GM12878 (cell line): ENCODE measurements around the gene B3GNT9. TPM values are rescaled to one million over a fixed set of nuclear protein-coding genes. Genes with fewer than 3 reads are reported as not detected.

Experiments used
- ATAC-seq: fragments of 200-7000 bp; cut with Tn5 transposase; 3 replicates; pipeline ENCODE4 v1.9.1; 2020; ENCODE audit warnings: mild to moderate bottlenecking, moderate library complexity
- BruUV-seq: library from RNA; stranded (reverse); fragments of 400-500 nt; replicated peaks from 2 replicates; lab custom pipeline; 2021; lab: Mats Ljungman, UMichigan
- CTCF ChIA-PET: fragments of 300-600 bp; sonication (Branson Sonifier 250); formaldehyde crosslinking; extraction: SDS; loops from one replicate; lab custom pipeline; 2021; ENCODE audit warnings: inconsistent platforms; lab: Yijun Ruan, JAX
- POLR2A ChIA-PET: fragments of 350-600 bp; formaldehyde crosslinking; extraction: SDS; loops from one replicate; lab custom pipeline; 2021; ENCODE audit warnings: inconsistent platforms; lab: Charles Lee
- RAD21 ChIA-PET: fragments of 300-600 bp; sonication (Branson Sonifier 250); formaldehyde crosslinking; loops from one replicate; lab custom pipeline; 2023; ENCODE audit warnings: antibody characterized with exemption; ENCODE audit not compliant: unreplicated experiment; lab: Charles Lee
- SMC1A ChIA-PET: fragments of 300-600 bp; sonication (Branson Sonifier 250); formaldehyde crosslinking; loops from one replicate; lab custom pipeline; 2023; ENCODE audit not compliant: unreplicated experiment, uncharacterized antibody; lab: Charles Lee
- DNase-seq: peaks from one replicate; pipeline ENCODE4 v3.0.0-alpha.2; 2011; ENCODE audit warnings: low read depth, low spot score
- FAIRE-seq: peaks from 3 replicates; lab custom pipeline; 2011; peaks lifted over from hg19 to GRCh38; lab: Jason Lieb, UNC
- H2AFZ ChIP-seq: 2 replicates; pipeline ENCODE4 v1.6.0; 2011; ENCODE audit warnings: low read depth, low read length, control low read depth; ENCODE audit not compliant: control insufficient read depth
- H3K27ac ChIP-seq: 2 replicates; pipeline ENCODE4 v1.5.1; 2011; ENCODE audit warnings: control low read depth; ENCODE audit not compliant: control insufficient read depth, insufficient read depth
- H3K27me3 ChIP-seq, 2 experiments: replicated peaks in 1 of 2; 2 replicates each; pipeline versions ENCODE4 v1.6.0 to v1.6.1; 2011; ENCODE audit warnings: low read length in 1 of 2; ENCODE audit not compliant: control insufficient read depth in 2 of 2, insufficient read depth in 2 of 2
- H3K36me3 ChIP-seq, 2 experiments: 2 replicates each; pipeline ENCODE4 v1.5.1; 2011; ENCODE audit warnings: low read length in 1 of 2; ENCODE audit not compliant: control insufficient read depth in 2 of 2, insufficient read depth in 2 of 2
- H3K4me1 ChIP-seq: 2 replicates; pipeline ENCODE4 v1.6.1; 2011; ENCODE audit warnings: mild to moderate bottlenecking, low read length, moderate library complexity, mixed read lengths; ENCODE audit not compliant: control insufficient read depth, insufficient read depth
- H3K4me2 ChIP-seq: 2 replicates; pipeline ENCODE4 v1.6.0; 2011; ENCODE audit warnings: control low read depth; ENCODE audit not compliant: control insufficient read depth, insufficient read depth
- H3K4me3 ChIP-seq: fragments of 200-600 bp; sonication (generic); 2 replicates; pipeline ENCODE4 v1.5.1; 2016
- H3K79me2 ChIP-seq: 2 replicates; pipeline ENCODE4 v1.6.0; 2011; ENCODE audit warnings: low read length; ENCODE audit not compliant: control insufficient read depth, insufficient read depth
- H3K9ac ChIP-seq: 2 replicates; pipeline ENCODE4 v1.8.0; 2011; ENCODE audit warnings: low read length, control low read depth, mixed read lengths; ENCODE audit not compliant: control insufficient read depth, insufficient read depth
- H3K9me3 ChIP-seq: replicated peaks from 3 replicates; pipeline ENCODE4 v1.5.1; 2011; ENCODE audit warnings: mild to moderate bottlenecking, low read length; ENCODE audit not compliant: control insufficient read depth, insufficient read depth
- H4K20me1 ChIP-seq: 2 replicates; pipeline ENCODE4 v1.6.0; 2011; ENCODE audit not compliant: control insufficient read depth, insufficient read depth
- CHD4 ChIP-seq: fragments of 200-600 bp; sonication (generic); IDR thresholded peaks from 2 replicates; pipeline ENCODE4 v1.6.1; 2016; ENCODE audit warnings: mild to moderate bottlenecking
- FOS ChIP-seq: IDR thresholded peaks from 3 replicates; pipeline ENCODE4 v1.6.1; 2011; ENCODE audit warnings: borderline replicate concordance; ENCODE audit not compliant: insufficient read length; ENCODE audit errors: extremely low read depth
- HCFC1 ChIP-seq: fragments of 150-350 bp; IDR thresholded peaks from 2 replicates; pipeline ENCODE4 v1.6.1; 2014; ENCODE audit warnings: low read length
- NBN ChIP-seq: fragments of 450-650 bp; IDR thresholded peaks from 2 replicates; pipeline ENCODE4 v1.6.1; 2016
- RELA ChIP-seq: fragments of 450-650 bp; IDR thresholded peaks from 2 replicates; pipeline ENCODE4 v1.8.0; 2014; ENCODE audit warnings: borderline replicate concordance; ENCODE audit not compliant: partially characterized antibody
- SRF ChIP-seq, 2 experiments: IDR thresholded peaks; 2 replicates each; pipeline ENCODE4 v1.6.1; 2011; ENCODE audit warnings: low read depth in 2 of 2, low read length in 2 of 2, mild to moderate bottlenecking in 1 of 2, moderate library complexity in 1 of 2
- SUZ12 ChIP-seq: fragments of 200-600 bp; sonication (generic); IDR thresholded peaks from one replicate; pipeline ENCODE4 v1.6.1; 2018; ENCODE audit warnings: antibody characterized with exemption, mild to moderate bottlenecking; ENCODE audit not compliant: unreplicated experiment
- WGBS: methylation state at CpG from one replicate; pipeline ENCODE4 v1.1.6; 2016; ENCODE audit warnings: low lambda C conversion rate; ENCODE audit not compliant: insufficient replicate concordance, insufficient coverage; ENCODE audit errors: missing lambda C conversion rate; 5-methylcytosine and 5-hydroxymethylcytosine counted together
- in situ Hi-C: fragments of 300-500 bp; cut with MboI; formaldehyde crosslinking; loops from 9 replicates; pipeline ENCODE4 v1.14.3; 2018; ENCODE audit warnings: mixed read lengths
- intact Hi-C: fragments of 100-400 bp; cut with micrococcal nuclease; formaldehyde crosslinking; loops from one replicate; pipeline ENCODE4 v1.14.2; 2022; ENCODE audit not compliant: unreplicated experiment
- polyA plus RNA-seq, 11 experiments: library from polyadenylated mRNA; depleted of rRNA in 4 of 11; unstranded in 6 of 11; stranded (reverse) in 5 of 11; fragments of >200 nt; fragmentation: Nextera tagmentation in 4 of 11; fragmentation: Illumina TruSeq in 1 of 11; extraction: Ambion mirVana in 4 of 11; extraction: Trizol in 1 of 11; gene quantifications; 1 replicate in 1 of 11; 2 replicates in 10 of 11; pipeline versions ENCODE4 v1.2.1 to v1.2.3, GENCODE V29; 2011 to 2016; ENCODE audit warnings: inconsistent platforms in 2 of 11, missing spikeins in 2 of 11, low read depth in 1 of 11
- total RNA-seq, 4 experiments: library from RNA; depleted of rRNA in 3 of 4; stranded (reverse); fragments of >200 nt in 3 of 4; fragmentation: Illumina TruSeq in 1 of 4; extraction: Trizol in 1 of 4; gene quantifications; 2 replicates each; pipeline versions ENCODE4 v1.2.1 to v1.2.3, GENCODE V29; 2013 to 2021
- TF ChIP-seq, protein P1 (sequence below): IDR thresholded peaks from 2 replicates; pipeline ENCODE4 v1.6.1; 2012; ENCODE audit warnings: mild to moderate bottlenecking, low read depth, low read length

The B3GNT9 gene
- total and polyA plus RNA-seq, 10 of the 15 experiments (the other 5 are each of a cell fraction or from before 2014, with no cell fraction given) = 0.08 to 5.0 (median 1.9) TPM

DNA sequence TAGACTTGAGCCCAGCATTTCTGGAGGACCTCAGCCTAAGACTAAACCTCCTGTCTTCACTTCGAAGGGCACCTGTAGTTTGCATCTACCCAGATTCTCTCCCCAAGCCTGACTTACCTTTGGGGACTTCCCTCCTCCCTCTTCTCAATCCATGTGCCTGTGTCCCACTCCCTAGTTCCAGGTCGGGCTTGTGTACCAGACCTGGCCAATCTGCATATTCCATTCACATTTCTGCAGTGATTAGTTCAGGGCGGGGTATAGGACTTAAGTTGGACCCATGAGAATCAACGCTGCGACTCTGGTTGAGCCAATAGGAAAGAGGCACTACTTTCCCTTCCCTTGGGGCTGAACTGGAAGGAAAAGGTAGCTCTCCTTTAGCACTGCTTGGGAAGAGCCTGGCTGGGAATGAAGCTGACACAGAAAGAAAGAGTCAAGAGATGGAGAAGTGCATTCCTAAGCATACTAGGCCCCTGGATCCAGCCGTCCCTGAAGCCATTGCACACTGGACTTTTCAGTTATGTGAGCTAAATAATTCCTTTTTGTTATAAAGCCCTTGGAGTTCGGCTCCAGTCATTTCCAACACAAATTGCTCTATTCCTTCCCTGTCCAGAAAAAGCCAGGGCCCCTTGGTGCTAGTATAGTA lies 6.4 kb upstream of the B3GNT9 start:
- H2AFZ ChIP-seq = no peak overlapping the region
- no peak overlapping the region for H3K4me3 ChIP-seq
- ChIA-PET SMC1A (interaction anchor here (0.6 to 5.2 kb wide), 17 partner anchors 13 to 306 kb away, joined by 3 to 48 read pairs (median 4); partner anchors contain the start of genes NOL3 and PDP2), CTCF (interaction anchor here (0.6 to 10.0 kb wide), 17 partner anchors 9 to 259 kb away, joined by 3 to 98 read pairs (median 7); partner anchors contain the start of genes CES3, NOL3 and ZDHHC1), RAD21 (interaction anchor here (0.8 to 5.2 kb wide), 5 partner anchors 12 to 143 kb away, joined by 3 to 48 read pairs (median 4); partner anchors contain the start of gene NOL3), POLR2A (interaction anchor here (0.5 to 8.2 kb wide), 5 partner anchors 16 to 140 kb away, joined by 4 to 137 read pairs (median 12); partner anchors contain the start of genes FHOD1 and NOL3)
- TF ChIP-seq RELA (no peak), HCFC1 (no peak), CHD4 (no peak), FOS (no peak), SRF (IDR thresholded peaks at IDR 0.05; ENCODE audit: low read depth in 2 of 2, low read length in 2 of 2) (no peak), NBN (no peak), SUZ12 (no peak)
- TF ChIP-seq, protein P1, sequence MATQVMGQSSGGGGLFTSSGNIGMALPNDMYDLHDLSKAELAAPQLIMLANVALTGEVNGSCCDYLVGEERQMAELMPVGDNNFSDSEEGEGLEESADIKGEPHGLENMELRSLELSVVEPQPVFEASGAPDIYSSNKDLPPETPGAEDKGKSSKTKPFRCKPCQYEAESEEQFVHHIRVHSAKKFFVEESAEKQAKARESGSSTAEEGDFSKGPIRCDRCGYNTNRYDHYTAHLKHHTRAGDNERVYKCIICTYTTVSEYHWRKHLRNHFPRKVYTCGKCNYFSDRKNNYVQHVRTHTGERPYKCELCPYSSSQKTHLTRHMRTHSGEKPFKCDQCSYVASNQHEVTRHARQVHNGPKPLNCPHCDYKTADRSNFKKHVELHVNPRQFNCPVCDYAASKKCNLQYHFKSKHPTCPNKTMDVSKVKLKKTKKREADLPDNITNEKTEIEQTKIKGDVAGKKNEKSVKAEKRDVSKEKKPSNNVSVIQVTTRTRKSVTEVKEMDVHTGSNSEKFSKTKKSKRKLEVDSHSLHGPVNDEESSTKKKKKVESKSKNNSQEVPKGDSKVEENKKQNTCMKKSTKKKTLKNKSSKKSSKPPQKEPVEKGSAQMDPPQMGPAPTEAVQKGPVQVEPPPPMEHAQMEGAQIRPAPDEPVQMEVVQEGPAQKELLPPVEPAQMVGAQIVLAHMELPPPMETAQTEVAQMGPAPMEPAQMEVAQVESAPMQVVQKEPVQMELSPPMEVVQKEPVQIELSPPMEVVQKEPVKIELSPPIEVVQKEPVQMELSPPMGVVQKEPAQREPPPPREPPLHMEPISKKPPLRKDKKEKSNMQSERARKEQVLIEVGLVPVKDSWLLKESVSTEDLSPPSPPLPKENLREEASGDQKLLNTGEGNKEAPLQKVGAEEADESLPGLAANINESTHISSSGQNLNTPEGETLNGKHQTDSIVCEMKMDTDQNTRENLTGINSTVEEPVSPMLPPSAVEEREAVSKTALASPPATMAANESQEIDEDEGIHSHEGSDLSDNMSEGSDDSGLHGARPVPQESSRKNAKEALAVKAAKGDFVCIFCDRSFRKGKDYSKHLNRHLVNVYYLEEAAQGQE = no peak
- BruUV-seq = no TSS peak
- H3K27me3 ChIP-seq = no peaks in the 10 kb centered on the region
- WGBS = 94% methylated on average over 7 of the region's 7 CpGs
- DNase-seq = no peak
- FAIRE-seq = no peak
- H3K4me1 ChIP-seq = peaks cover 30% of the 10 kb centered on the region
- H3K9ac ChIP-seq = no peak overlapping the region
- no peak overlapping the region for H3K4me2 ChIP-seq
- peaks cover 11% of the 10 kb centered on the region for H3K79me2 ChIP-seq
- no peak overlapping the region for H3K27ac ChIP-seq
- H3K36me3 ChIP-seq = no peaks in the 10 kb centered on the region
- in situ Hi-C loops = loop anchor here (10.0 kb wide), 1 partner anchor 182 kb away; no protein-coding TSS in a partner anchor
- ATAC-seq = no peak
- intact Hi-C loops = loop anchor here (5.0 kb wide), 2 partner anchors 55 to 505 kb away; partner anchors contain the start of genes ACD and PARD6A
- H3K9me3 ChIP-seq = no peaks in the 10 kb centered on the region
- H4K20me1 ChIP-seq = peaks cover 10% of the 10 kb centered on the region; the same call in 1 of the 2 replicates
